DND-41 (cell line): ENCODE measurements around the gene GPC5.

Experiments used
- EZH2 ChIP-seq: IDR thresholded peaks from 3 replicates; pipeline ENCODE4 v1.6.1; 2012; ENCODE audit warnings: borderline replicate concordance, low read depth, mild to moderate bottlenecking, moderate library complexity, low read length, inconsistent platforms; ENCODE audit not compliant: severe bottlenecking
- TF ChIP-seq, protein P1 (sequence below): IDR thresholded peaks from 2 replicates; pipeline ENCODE4 v1.5.1; 2012; ENCODE audit warnings: borderline replicate concordance, low read length, moderate library complexity, mild to moderate bottlenecking; ENCODE audit not compliant: poor library complexity, severe bottlenecking; ENCODE audit errors: extremely low read depth

DNA sequence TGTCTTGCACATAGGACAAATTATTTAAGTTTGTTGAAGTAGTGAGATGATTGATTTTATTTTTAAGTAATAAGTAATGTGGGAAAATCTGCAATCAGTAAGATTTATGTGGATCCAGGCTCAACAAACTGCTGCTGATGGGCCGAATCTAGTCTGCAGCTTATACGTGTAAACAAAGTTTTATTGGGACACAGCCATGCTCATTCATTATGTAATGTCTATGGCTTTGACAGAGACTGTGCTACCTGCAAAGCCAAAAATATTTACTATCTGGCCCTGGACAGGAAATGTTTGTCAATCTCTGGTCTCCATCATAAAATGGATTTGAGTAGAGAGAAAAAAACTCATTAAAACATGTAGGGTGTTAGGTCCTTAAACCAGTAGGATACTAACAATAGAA is 728.0 kb downstream of the GPC5 start:
- TF ChIP-seq, protein P1, sequence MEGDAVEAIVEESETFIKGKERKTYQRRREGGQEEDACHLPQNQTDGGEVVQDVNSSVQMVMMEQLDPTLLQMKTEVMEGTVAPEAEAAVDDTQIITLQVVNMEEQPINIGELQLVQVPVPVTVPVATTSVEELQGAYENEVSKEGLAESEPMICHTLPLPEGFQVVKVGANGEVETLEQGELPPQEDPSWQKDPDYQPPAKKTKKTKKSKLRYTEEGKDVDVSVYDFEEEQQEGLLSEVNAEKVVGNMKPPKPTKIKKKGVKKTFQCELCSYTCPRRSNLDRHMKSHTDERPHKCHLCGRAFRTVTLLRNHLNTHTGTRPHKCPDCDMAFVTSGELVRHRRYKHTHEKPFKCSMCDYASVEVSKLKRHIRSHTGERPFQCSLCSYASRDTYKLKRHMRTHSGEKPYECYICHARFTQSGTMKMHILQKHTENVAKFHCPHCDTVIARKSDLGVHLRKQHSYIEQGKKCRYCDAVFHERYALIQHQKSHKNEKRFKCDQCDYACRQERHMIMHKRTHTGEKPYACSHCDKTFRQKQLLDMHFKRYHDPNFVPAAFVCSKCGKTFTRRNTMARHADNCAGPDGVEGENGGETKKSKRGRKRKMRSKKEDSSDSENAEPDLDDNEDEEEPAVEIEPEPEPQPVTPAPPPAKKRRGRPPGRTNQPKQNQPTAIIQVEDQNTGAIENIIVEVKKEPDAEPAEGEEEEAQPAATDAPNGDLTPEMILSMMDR: no peak
- no peak for TF ChIP-seq EZH2
